Measurements from ENCODE around the gene SYMPK.
A peak's percentile ranks its signal among the peaks of the same experiment; 100 is the strongest.

Gene SYMPK

GRCh38 chr19:45879971-45880370 is 17.0 kb upstream of the SYMPK start:
- Histone ChIP-seq H3K4me1 (ENCODE audit: insufficient read depth, insufficient read length) (peaks cover 21% of the 10 kb centered on the region), H3K9me3 (ENCODE audit: insufficient read depth, low read length) (no peaks in the 10 kb centered on the region; the same call in 1 of the 2 replicates), H3K36me3 (ENCODE audit: insufficient read depth, insufficient read length, low read length) (peaks cover 14% of the 10 kb centered on the region), H3K4me3 (ENCODE audit: insufficient read length, low read depth) (no peak overlapping the region), H3K9ac (ENCODE audit: insufficient read length, low read depth) (no peak overlapping the region), H3K27me3 (ENCODE audit: insufficient read depth, insufficient read length) (no peaks in the 10 kb centered on the region)
- no peak for DNase-seq (ENCODE audit: low read depth, low spot score)
- no peak for TF ChIP-seq ZNF274 (IDR thresholded peaks at IDR 0.05; ENCODE audit: low read depth, low read length)
- TF ChIP-seq YY1 (IDR thresholded peaks at IDR 0.05; ENCODE audit: insufficient read depth, insufficient read length): no peak
- no peak for TF ChIP-seq SUZ12 (IDR thresholded peaks at IDR 0.05; ENCODE audit: extremely low read depth, insufficient read depth, insufficient read length)

GRCh38 chr19:45879055-45879454 is 16.1 kb upstream of the SYMPK start:
- H3K9ac ChIP-seq (ENCODE audit: insufficient read length, low read depth): no peak overlapping the region

GRCh38 chr19:45878043-45878794 is 15.3 kb upstream of the SYMPK start:
- Histone ChIP-seq H3K4me3 (ENCODE audit: insufficient read length, low read depth) (no peak overlapping the region), H3K27me3 (ENCODE audit: insufficient read depth, insufficient read length) (no peaks in the 10 kb centered on the region), H3K4me1 (ENCODE audit: insufficient read depth, insufficient read length) (peaks cover 17% of the 10 kb centered on the region), H3K9ac (ENCODE audit: insufficient read length, low read depth) (no peak overlapping the region), H3K9me3 (ENCODE audit: insufficient read depth, low read length) (no peaks in the 10 kb centered on the region), H3K36me3 (ENCODE audit: insufficient read depth, insufficient read length, low read length) (no peaks in the 10 kb centered on the region)
- no peak for TF ChIP-seq YY1 (IDR thresholded peaks at IDR 0.05; ENCODE audit: insufficient read depth, insufficient read length)
- TF ChIP-seq SUZ12 (IDR thresholded peaks at IDR 0.05; ENCODE audit: extremely low read depth, insufficient read depth, insufficient read length): no peak
- no peak for TF ChIP-seq ZNF274 (IDR thresholded peaks at IDR 0.05; ENCODE audit: low read depth, low read length)
- no peak for DNase-seq (ENCODE audit: low read depth, low spot score)

More at GRCh38 chr19:45879055-45879454, 16.1 kb upstream of the SYMPK start:
- Histone ChIP-seq H3K4me1 (ENCODE audit: insufficient read depth, insufficient read length) (peaks cover 18% of the 10 kb centered on the region), H3K9me3 (ENCODE audit: insufficient read depth, low read length) (no peaks in the 10 kb centered on the region), H3K36me3 (ENCODE audit: insufficient read depth, insufficient read length, low read length) (peaks cover 5% of the 10 kb centered on the region), H3K4me3 (ENCODE audit: insufficient read length, low read depth) (no peak overlapping the region), H3K27me3 (ENCODE audit: insufficient read depth, insufficient read length) (no peaks in the 10 kb centered on the region)
- TF ChIP-seq SUZ12 (IDR thresholded peaks at IDR 0.05; ENCODE audit: extremely low read depth, insufficient read depth, insufficient read length) (no peak), YY1 (IDR thresholded peaks at IDR 0.05; ENCODE audit: insufficient read depth, insufficient read length) (no peak), ZNF274 (IDR thresholded peaks at IDR 0.05; ENCODE audit: low read depth, low read length) (no peak)
- DNase-seq (ENCODE audit: low read depth, low spot score): no peak

- Histone ChIP-seq H3K9me3 (ENCODE audit: insufficient read depth, low read length) (no peaks in the 10 kb centered on the region), H3K4me3 (ENCODE audit: insufficient read length, low read depth) (peak overlapping the region; percentile 19), H3K9ac (ENCODE audit: insufficient read length, low read depth) (peak overlapping the region; percentile 51), H3K36me3 (ENCODE audit: insufficient read depth, insufficient read length, low read length) (peaks cover 10% of the 10 kb centered on the region), H3K4me1 (ENCODE audit: insufficient read depth, insufficient read length) (peaks cover 11% of the 10 kb centered on the region), H3K27me3 (ENCODE audit: insufficient read depth, insufficient read length) (no peaks in the 10 kb centered on the region)
- no peak for DNase-seq (ENCODE audit: low read depth, low spot score)
- no peak for TF ChIP-seq SUZ12 (IDR thresholded peaks at IDR 0.05; ENCODE audit: extremely low read depth, insufficient read depth, insufficient read length)
- TF ChIP-seq ZNF274 (IDR thresholded peaks at IDR 0.05; ENCODE audit: low read depth, low read length): no peak
These were observed 13.7 kb upstream of the SYMPK start for GRCh38 chr19:45876411-45877197.

- TF ChIP-seq YY1 (IDR thresholded peaks at IDR 0.05; ENCODE audit: insufficient read depth, insufficient read length) (no peak), ZNF274 (IDR thresholded peaks at IDR 0.05; ENCODE audit: low read depth, low read length) (no peak), SUZ12 (IDR thresholded peaks at IDR 0.05; ENCODE audit: extremely low read depth, insufficient read depth, insufficient read length) (no peak)
- Histone ChIP-seq H3K4me1 (ENCODE audit: insufficient read depth, insufficient read length) (peaks cover 9% of the 10 kb centered on the region), H3K9me3 (ENCODE audit: insufficient read depth, low read length) (no peaks in the 10 kb centered on the region), H3K9ac (ENCODE audit: insufficient read length, low read depth) (peak overlapping the region; percentile 33), H3K36me3 (ENCODE audit: insufficient read depth, insufficient read length, low read length) (peaks cover 10% of the 10 kb centered on the region), H3K27me3 (ENCODE audit: insufficient read depth, insufficient read length) (no peaks in the 10 kb centered on the region), H3K4me3 (ENCODE audit: insufficient read length, low read depth) (no peak overlapping the region)
- DNase-seq (ENCODE audit: low read depth, low spot score): no peak
These were observed 13.1 kb upstream of the SYMPK start for GRCh38 chr19:45876161-45876410.

GRCh38 chr19:45874620-45874966 is 11.6 kb upstream of the SYMPK start:
- no peak overlapping the region for H3K4me3 ChIP-seq (ENCODE audit: insufficient read length, low read depth)
- no peaks in the 10 kb centered on the region for H3K9me3 ChIP-seq (ENCODE audit: insufficient read depth, low read length)
- peaks cover 7% of the 10 kb centered on the region for H3K4me1 ChIP-seq (ENCODE audit: insufficient read depth, insufficient read length)
- H3K9ac ChIP-seq (ENCODE audit: insufficient read length, low read depth): no peak overlapping the region
- no peak for DNase-seq (ENCODE audit: low read depth, low spot score)
- TF ChIP-seq SUZ12 (IDR thresholded peaks at IDR 0.05; ENCODE audit: extremely low read depth, insufficient read depth, insufficient read length) (no peak), ZNF274 (IDR thresholded peaks at IDR 0.05; ENCODE audit: low read depth, low read length) (no peak), YY1 (IDR thresholded peaks at IDR 0.05; ENCODE audit: insufficient read depth, insufficient read length) (no peak)
- no peaks in the 10 kb centered on the region for H3K27me3 ChIP-seq (ENCODE audit: insufficient read depth, insufficient read length)
- peaks cover 10% of the 10 kb centered on the region for H3K36me3 ChIP-seq (ENCODE audit: insufficient read depth, insufficient read length, low read length)

- TF ChIP-seq SUZ12 (IDR thresholded peaks at IDR 0.05; ENCODE audit: extremely low read depth, insufficient read depth, insufficient read length): no peak
- TF ChIP-seq YY1 (IDR thresholded peaks at IDR 0.05; ENCODE audit: insufficient read depth, insufficient read length): no peak
- no peak for TF ChIP-seq ZNF274 (IDR thresholded peaks at IDR 0.05; ENCODE audit: low read depth, low read length)
- H3K36me3 ChIP-seq (ENCODE audit: insufficient read depth, insufficient read length, low read length): peaks cover 10% of the 10 kb centered on the region
- no peaks in the 10 kb centered on the region for H3K27me3 ChIP-seq (ENCODE audit: insufficient read depth, insufficient read length)
- no peak overlapping the region for H3K4me3 ChIP-seq (ENCODE audit: insufficient read length, low read depth)
- H3K9ac ChIP-seq (ENCODE audit: insufficient read length, low read depth): no peak overlapping the region
- peaks cover 7% of the 10 kb centered on the region for H3K4me1 ChIP-seq (ENCODE audit: insufficient read depth, insufficient read length)
- no peaks in the 10 kb centered on the region for H3K9me3 ChIP-seq (ENCODE audit: insufficient read depth, low read length)
- DNase-seq (ENCODE audit: low read depth, low spot score): no peak
These were observed 10.3 kb upstream of the SYMPK start for GRCh38 chr19:45873219-45873772.

Data from NT2/D1 (cell line).